ENCODE data around the gene CYP26C1. TPM values are rescaled to one million over a fixed set of nuclear protein-coding genes. Genes with fewer than 3 reads are reported as not detected.

The CYP26C1 gene
- total and polyA plus RNA-seq, 2 of the 4 experiments (the other 2 are of a cell fraction) = 0.02 TPM; not detected in 1

DNA sequence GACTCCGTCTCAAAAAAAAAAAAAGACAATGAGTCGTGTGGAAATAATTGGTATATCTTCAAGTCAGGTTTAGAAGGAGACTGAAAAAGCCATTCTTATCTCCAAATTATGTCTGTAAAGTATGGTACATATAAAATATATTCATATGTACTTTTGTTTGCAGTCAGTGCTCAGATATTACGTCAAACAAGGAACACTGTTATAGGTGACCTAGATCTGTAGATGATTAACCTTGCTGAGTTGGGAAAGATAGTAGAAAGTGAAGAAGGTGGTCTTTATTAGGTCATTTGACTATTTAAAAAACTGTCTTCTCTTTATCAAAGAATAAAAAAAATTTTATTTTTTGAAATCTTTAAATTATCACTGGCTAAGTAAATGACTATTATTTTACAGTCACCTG, 44.9 kb upstream of the CYP26C1 start:
- Histone ChIP-seq H2BK20ac (ENCODE audit: low read depth, low read length) (no peak overlapping the region), H2BK15ac (ENCODE audit: low read depth, low read length) (no peak overlapping the region), H3K4me1 (ENCODE audit: control insufficient read depth, insufficient read depth, low read length) (no peaks in the 10 kb centered on the region), H3K4me2 (ENCODE audit: low read depth, low read length) (no peak overlapping the region), H3K56ac (ENCODE audit: extremely low read depth, insufficient read depth, low read length) (no peak overlapping the region), H4K91ac (ENCODE audit: insufficient read depth, low read depth, low read length) (no peak overlapping the region), H4K20me1 (ENCODE audit: insufficient read depth, low read length) (no peaks in the 10 kb centered on the region), H2BK120ac (ENCODE audit: low read depth, low read length) (no peak overlapping the region), H3K36me3 (ENCODE audit: control insufficient read depth, insufficient read depth, low read length) (no peaks in the 10 kb centered on the region), H4K5ac (ENCODE audit: low read depth, low read length) (no peak overlapping the region), H3K9me1 (ENCODE audit: insufficient read depth, low read length) (no peaks in the 10 kb centered on the region), H3K9ac (ENCODE audit: low read depth, low read length) (no peak overlapping the region), H3K4me3 (ENCODE audit: insufficient read depth, low read depth, low read length) (no peak overlapping the region), H2AK9ac (replicated peaks; ENCODE audit: low read depth, low read length, poor library complexity) (no peak overlapping the region), H2AFZ (replicated peaks; ENCODE audit: low read length, poor library complexity) (no peak overlapping the region), H3K27ac (ENCODE audit: insufficient read depth, low read length) (no peak overlapping the region), H2BK5ac (ENCODE audit: low read depth, low read length, poor library complexity, severe bottlenecking) (no peak overlapping the region), H3K79me1 (ENCODE audit: low read depth in 1 of 2, low read length in 2 of 2) (no peaks in the 10 kb centered on the region), H3K9me3 (ENCODE audit: control insufficient read depth, insufficient read depth, low read length) (no peaks in the 10 kb centered on the region), H4K8ac (ENCODE audit: low read depth in 2 of 2, low read length in 2 of 2) (no peak overlapping the region), H3K27me3 (ENCODE audit: control insufficient read depth, insufficient read depth, low read length) (no peaks in the 10 kb centered on the region), H3K18ac (ENCODE audit: low read depth, low read length) (no peak overlapping the region), H2AK5ac (ENCODE audit: low read depth, low read length) (no peak overlapping the region), H3K23ac (ENCODE audit: low read depth, low read length) (no peak overlapping the region), H3K14ac (replicated peaks; ENCODE audit: low read depth, low read length) (no peak overlapping the region), H3K4ac (ENCODE audit: low read depth, low read length) (no peak overlapping the region)
- no peak for ATAC-seq (ENCODE audit: low read depth)
- no peak for DNase-seq
- WGBS, 2 experiments (ENCODE audit: extremely low coverage in 2 of 2, insufficient read length in 1 of 2) = no CpG with 5 or more reads among the region's 3 CpGs
- no peak for TF ChIP-seq MXI1 (IDR thresholded peaks at IDR 0.05; ENCODE audit: borderline replicate concordance, low read depth, low read length)
- TF ChIP-seq POLR2A (IDR thresholded peaks at IDR 0.05; ENCODE audit: low read depth, low read length) = no peak
- no peak for TF ChIP-seq RCOR1 (IDR thresholded peaks at IDR 0.05; ENCODE audit: insufficient replicate concordance, low read length)
- TF ChIP-seq MAZ (IDR thresholded peaks at IDR 0.05; ENCODE audit: borderline replicate concordance, low read depth, low read length) = no peak
- TF ChIP-seq FOS (IDR thresholded peaks at IDR 0.05; ENCODE audit: low read depth, low read length) = no peak
- no peak for TF ChIP-seq RAD21 (IDR thresholded peaks at IDR 0.05; ENCODE audit: low read length)
- no peak for TF ChIP-seq CHD1 (IDR thresholded peaks at IDR 0.05; ENCODE audit: low read depth, low read length)
- TF ChIP-seq RFX5 (IDR thresholded peaks at IDR 0.05; ENCODE audit: low read depth, low read length) = no peak
- TF ChIP-seq USF2 (IDR thresholded peaks at IDR 0.05; ENCODE audit: low read depth, low read length) = no peak
- no peak for TF ChIP-seq CEBPB (IDR thresholded peaks at IDR 0.05; ENCODE audit: low read depth, low read length)
- TF ChIP-seq ELK1 (IDR thresholded peaks at IDR 0.05; ENCODE audit: borderline replicate concordance, low read depth, low read length) = no peak
- TF ChIP-seq, protein P1, sequence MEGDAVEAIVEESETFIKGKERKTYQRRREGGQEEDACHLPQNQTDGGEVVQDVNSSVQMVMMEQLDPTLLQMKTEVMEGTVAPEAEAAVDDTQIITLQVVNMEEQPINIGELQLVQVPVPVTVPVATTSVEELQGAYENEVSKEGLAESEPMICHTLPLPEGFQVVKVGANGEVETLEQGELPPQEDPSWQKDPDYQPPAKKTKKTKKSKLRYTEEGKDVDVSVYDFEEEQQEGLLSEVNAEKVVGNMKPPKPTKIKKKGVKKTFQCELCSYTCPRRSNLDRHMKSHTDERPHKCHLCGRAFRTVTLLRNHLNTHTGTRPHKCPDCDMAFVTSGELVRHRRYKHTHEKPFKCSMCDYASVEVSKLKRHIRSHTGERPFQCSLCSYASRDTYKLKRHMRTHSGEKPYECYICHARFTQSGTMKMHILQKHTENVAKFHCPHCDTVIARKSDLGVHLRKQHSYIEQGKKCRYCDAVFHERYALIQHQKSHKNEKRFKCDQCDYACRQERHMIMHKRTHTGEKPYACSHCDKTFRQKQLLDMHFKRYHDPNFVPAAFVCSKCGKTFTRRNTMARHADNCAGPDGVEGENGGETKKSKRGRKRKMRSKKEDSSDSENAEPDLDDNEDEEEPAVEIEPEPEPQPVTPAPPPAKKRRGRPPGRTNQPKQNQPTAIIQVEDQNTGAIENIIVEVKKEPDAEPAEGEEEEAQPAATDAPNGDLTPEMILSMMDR (conservative IDR thresholded peaks at IDR 0.05; ENCODE audit: low read depth, low read length) = no peak
- no peak for TF ChIP-seq SMC3 (IDR thresholded peaks at IDR 0.05; ENCODE audit: low read depth, low read length)
- no peak for TF ChIP-seq NFE2L2 (IDR thresholded peaks at IDR 0.05; ENCODE audit: low read depth, low read length)
- TF ChIP-seq MAFK (IDR thresholded peaks at IDR 0.05; ENCODE audit: low read depth, low read length) = no peak
- no peak for TF ChIP-seq BHLHE40 (IDR thresholded peaks at IDR 0.05; ENCODE audit: low read depth, low read length)
- dilution Hi-C loops (cut with HindIII; ENCODE audit: low sequenced_read_pairs, unreplicated experiment) = no loop called here
- in situ Hi-C loops (cut with MboI; ENCODE audit: low sequenced_read_pairs) = no loop called here
- intact Hi-C loops (cut with micrococcal nuclease) = no loop called here
- no TSS peak for BruUV-seq (replicated peaks)
- ChIA-PET POLR2A (ENCODE audit: unreplicated experiment) (no interaction called here), CTCF (interaction anchor here (0.6 kb wide), 1 partner anchor 27 kb away, joined by 3 read pairs; no protein-coding TSS in a partner anchor)
